ENCODE results near the gene PBXIP1. TPM values are rescaled to one million over a fixed set of nuclear protein-coding genes. Genes with fewer than 3 reads are reported as not detected.
"Not testable (repeated sequence)": the region's sequence is repeated elsewhere in the genome, so short reads cannot be mapped to it uniquely, and the experiment has no call there.

The PBXIP1 gene
- total RNA-seq, 1 donor, result 52.2 TPM

DNA sequence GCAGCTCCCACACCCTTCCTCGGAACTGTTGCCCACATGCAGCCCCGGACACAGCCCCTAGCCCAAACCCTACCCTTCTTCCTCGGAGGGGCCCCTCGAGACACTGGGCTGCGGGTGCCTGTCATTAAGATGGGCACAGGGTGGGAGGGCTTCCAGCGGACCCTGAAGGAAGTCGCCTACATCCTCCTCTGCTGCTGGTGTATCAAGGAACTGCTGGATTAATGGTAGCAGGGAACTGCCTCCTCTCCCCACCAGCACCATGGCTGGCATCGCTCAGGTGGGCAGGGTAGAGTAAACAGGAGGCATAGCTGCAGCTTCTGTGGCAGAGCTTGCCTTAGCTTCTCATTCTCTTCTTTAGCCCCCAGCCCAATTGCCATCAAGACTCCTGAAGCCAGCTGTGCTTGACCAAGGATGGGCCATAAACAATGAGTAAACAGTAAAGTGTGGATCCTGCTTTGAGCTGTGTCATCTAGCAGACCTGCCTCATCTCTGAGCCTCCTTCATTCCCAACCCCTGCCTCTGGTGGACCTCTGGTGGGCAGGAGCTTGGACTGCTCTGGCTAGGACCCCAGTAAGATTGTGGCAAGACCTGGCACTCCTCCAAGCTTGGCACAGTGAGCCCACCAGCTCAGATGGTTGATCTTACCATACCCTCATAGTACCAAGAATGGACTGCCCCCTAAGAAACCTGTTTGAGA, 37.8 kb upstream of the PBXIP1 start, which contains the start of gene LENEP:
LENEP (plus strand) TSS at position 15 of the 697 bp plus-strand sequence; CDS start at position 37, 22 bp downstream.
- no peak for DNase-seq (ENCODE audit: low read depth)
- TF ChIP-seq, protein P1, sequence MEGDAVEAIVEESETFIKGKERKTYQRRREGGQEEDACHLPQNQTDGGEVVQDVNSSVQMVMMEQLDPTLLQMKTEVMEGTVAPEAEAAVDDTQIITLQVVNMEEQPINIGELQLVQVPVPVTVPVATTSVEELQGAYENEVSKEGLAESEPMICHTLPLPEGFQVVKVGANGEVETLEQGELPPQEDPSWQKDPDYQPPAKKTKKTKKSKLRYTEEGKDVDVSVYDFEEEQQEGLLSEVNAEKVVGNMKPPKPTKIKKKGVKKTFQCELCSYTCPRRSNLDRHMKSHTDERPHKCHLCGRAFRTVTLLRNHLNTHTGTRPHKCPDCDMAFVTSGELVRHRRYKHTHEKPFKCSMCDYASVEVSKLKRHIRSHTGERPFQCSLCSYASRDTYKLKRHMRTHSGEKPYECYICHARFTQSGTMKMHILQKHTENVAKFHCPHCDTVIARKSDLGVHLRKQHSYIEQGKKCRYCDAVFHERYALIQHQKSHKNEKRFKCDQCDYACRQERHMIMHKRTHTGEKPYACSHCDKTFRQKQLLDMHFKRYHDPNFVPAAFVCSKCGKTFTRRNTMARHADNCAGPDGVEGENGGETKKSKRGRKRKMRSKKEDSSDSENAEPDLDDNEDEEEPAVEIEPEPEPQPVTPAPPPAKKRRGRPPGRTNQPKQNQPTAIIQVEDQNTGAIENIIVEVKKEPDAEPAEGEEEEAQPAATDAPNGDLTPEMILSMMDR (IDR thresholded peaks at IDR 0.05; ENCODE audit: insufficient read depth, low read depth, low read length), result no peak
- no peak within 1 kb of the TSS for H3K4me3 ChIP-seq (ENCODE audit: low read depth, low read length)

DNA sequence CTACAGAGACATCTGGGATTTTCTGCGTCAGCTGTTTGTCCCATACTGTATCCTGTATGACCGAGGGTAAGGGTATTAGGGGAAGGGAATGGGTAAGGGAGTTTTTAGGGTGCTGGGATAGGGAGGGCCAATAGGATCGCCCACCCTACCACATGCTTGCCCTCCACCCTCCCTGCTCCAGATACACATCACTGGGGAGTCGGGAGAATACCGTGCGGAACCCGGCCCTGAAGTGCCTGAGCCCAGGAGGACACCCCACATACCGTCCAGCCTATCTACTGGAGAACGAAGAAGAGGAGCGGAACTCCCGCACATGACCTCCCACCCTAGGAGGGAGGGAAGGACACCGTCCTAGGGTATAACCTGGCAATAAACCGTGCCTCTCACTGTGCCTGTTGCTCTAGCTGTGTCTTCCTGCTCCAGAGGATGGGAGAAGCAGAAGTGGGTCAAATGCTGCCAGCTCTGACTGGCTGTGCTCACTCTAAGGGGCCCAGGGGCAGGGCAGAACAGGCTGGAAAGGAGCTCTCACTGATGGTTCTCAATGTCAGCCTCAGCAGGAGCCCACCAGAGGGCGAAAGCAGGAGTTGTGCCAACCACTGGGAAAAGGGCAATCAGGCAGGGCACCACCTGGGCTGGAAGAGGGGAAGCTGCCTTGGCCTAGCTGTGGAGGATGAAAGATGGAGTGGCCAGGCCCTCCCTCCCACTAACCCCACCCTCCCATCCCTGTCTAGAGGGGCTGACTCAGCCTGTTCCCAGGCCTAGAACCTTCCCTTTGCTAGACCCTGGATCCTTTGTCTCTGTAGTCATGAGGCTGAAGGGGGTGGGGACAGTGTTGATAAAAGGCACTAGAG, 37.0 kb upstream of the PBXIP1 start:
- TF ChIP-seq, protein P1 (IDR thresholded peaks at IDR 0.05; ENCODE audit: insufficient read depth, low read depth, low read length), result peak; percentile 22
- DNase-seq (ENCODE audit: low read depth), result peak; percentile 35

DNA sequence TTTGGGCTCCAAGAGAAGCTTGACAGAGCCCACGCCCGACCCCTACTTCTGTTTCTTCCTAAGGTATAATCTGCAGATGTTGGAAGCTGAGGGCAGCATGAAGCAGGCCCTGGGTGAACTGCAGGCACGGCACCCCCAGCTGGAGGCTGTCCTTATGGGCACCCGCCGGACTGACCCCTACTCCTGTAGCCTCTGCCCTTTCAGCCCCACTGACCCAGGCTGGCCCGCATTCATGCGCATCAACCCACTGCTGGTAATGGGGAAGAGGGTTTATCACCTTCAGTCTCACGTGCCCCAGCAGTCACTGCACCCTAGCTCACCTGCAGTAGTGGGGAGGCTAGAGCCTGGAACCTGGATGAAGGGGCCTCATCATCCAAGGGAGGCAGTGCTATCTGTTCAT, 34.4 kb upstream of the PBXIP1 start:
- TF ChIP-seq, protein P1 (IDR thresholded peaks at IDR 0.05; ENCODE audit: insufficient read depth, low read depth, low read length), result no peak
- no peak overlapping the region for H3K4me3 ChIP-seq (ENCODE audit: low read depth, low read length)
- no peak for DNase-seq (ENCODE audit: low read depth)

More for the DNA sequence above, 37.0 kb upstream of the PBXIP1 start:
- no peak overlapping the region for H3K4me3 ChIP-seq (ENCODE audit: low read depth, low read length)

DNA sequence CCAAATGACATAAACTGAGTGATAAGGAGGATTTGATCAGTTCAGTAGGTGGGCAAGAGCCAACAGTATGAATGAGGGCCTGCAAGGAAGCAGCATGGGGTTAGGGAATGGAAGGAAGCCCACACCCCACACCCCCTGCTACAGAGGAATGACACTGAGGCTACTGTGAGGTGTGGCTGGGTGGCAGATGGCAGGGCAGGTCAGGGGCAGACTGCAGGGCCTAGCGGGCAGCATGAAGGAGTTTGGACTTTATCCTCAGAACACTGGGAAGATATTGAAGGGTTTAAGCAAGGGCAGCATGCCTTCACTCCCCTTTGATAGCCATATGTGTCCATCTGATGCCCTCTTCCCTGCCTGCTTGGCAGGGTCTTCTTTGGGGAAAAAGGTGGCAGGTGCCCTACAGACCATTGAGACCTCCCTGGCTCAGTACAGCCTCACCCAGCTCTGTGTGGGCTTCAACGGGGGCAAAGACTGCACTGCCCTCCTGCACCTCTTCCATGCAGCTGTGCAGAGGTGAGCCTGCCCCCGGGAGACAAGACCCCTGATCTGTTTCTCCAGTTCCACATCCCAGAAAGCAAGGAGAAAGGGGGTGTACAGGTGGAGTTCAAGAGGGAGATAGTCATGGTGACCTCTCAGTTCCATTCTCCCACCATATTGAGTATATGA, 33.4 kb upstream of the PBXIP1 start:
- DNase-seq (ENCODE audit: low read depth), result no peak
- TF ChIP-seq, protein P1 (IDR thresholded peaks at IDR 0.05; ENCODE audit: insufficient read depth, low read depth, low read length), result no peak
- H3K4me3 ChIP-seq (ENCODE audit: low read depth, low read length), result no peak overlapping the region

DNA sequence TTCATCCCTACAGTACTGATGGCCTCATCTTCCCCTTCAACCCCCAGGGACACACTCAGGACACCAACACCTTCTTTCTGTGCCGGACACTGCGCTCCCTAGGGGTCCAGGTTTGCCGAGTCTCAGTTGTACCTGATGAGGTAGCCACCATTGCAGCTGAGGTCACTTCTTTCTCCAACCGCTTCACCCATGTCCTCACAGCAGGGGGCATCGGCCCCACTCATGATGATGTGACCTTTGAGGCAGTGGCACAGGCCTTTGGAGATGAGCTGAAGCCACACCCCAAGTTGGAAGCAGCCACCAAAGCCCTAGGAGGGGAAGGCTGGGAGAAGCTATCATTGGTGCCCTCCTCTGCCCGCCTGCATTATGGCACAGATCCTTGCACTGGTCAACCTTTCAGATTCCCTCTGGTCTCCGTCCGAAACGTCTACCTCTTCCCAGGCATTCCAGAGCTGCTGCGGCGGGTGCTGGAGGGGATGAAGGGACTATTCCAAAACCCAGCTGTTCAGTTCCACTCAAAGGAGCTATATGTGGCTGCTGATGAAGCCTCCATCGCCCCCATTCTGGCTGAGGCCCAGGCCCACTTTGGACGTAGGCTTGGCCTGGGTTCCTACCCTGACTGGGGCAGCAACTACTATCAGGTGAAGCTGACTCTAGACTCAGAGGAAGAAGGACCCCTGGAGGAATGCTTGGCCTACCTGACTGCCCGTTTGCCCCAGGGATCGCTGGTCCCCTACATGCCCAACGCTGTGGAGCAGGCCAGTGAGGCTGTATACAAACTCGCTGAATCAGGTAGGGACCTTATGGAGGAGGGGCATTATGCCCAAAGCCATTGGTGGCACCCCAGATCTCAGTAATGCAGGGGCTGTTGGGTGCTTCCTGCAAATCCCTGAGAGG, 32.4 kb upstream of the PBXIP1 start:
- TF ChIP-seq, protein P1 (IDR thresholded peaks at IDR 0.05; ENCODE audit: insufficient read depth, low read depth, low read length), result no peak
- DNase-seq (ENCODE audit: low read depth), result no peak
- H3K4me3 ChIP-seq (ENCODE audit: low read depth, low read length), result no peak overlapping the region

DNA sequence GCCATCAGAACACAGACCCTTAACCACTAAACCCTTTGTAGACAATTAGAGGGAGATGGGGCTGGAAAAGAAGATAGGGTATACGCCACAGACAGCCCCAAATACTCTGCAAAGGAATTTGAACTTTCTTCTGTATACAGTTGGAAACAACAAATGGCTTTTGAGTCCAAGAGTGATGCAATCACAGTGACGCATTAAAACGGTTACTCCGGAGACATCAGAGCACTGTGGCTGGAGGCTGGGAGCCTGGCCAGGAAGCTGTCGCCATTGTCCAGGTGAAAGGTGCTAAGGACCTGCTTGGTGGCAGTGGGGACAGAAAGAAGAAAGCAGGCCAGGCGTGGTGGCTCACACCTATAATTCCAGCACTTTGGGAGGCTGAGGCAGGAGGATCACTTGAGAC, 31.4 kb upstream of the PBXIP1 start:
- DNase-seq (ENCODE audit: low read depth), result no peak
- TF ChIP-seq, protein P1 (IDR thresholded peaks at IDR 0.05; ENCODE audit: insufficient read depth, low read depth, low read length), result no peak
- H3K4me3 ChIP-seq (ENCODE audit: low read depth, low read length), result no peak overlapping the region

DNA sequence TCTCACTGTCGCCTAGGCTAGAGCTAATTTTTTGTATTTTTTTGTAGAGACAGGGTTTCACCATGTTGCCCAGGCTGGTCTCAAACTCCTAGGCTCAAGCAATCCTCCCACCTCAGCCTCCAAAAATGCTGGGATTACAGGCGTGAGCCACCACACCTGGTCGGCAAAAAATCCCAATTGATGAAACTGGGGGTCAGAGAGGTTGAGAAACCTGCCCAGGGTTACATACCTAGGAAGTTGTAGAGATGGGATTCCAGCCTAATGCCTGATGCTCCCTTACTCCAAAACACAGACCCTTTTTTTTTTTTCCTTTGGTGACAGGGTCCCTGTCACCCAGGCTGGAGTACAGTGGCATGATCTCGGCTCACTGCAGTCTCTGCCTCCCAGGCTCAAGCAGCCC, 30.8 kb upstream of the PBXIP1 start:
- DNase-seq (ENCODE audit: low read depth); H3K4me3 ChIP-seq (ENCODE audit: low read depth, low read length): not testable (repeated sequence)
